Effector memory CD8-positive, alpha-beta T cell (primary cell): Measurements from ENCODE around the gene SMC1B.

ENCODE experiments used
- ATAC-seq: fragments of 150-1000 bp; cut with Tn5 transposase; replicated peaks from 2 replicates; pipeline ENCODE4 v1.10.0; 2021; ENCODE audit warnings: mild to moderate bottlenecking, moderate library complexity
- DNase-seq, 3 experiments: peaks; one replicate each; pipeline ENCODE4 v3.0.0; 2021
- H3K27ac Mint-ChIP-seq, 2 donors: one replicate each; pipeline ENCODE4 v1.8.0; 2022; ENCODE audit warnings: mild to moderate bottlenecking in 2 of 2, mixed read lengths in 2 of 2, moderate library complexity in 2 of 2
- H3K27me3 Mint-ChIP-seq, 2 donors: one replicate each; pipeline ENCODE4 v1.8.0; 2022; ENCODE audit warnings: mixed read lengths in 2 of 2
- H3K36me3 Mint-ChIP-seq: one replicate; pipeline ENCODE4 v1.8.0; 2022; ENCODE audit warnings: mild to moderate bottlenecking, moderate library complexity, mixed read lengths; ENCODE audit not compliant: insufficient read depth
- H3K4me1 Mint-ChIP-seq, 2 donors: one replicate each; pipeline ENCODE4 v1.8.0; 2022; ENCODE audit warnings: low read depth in 2 of 2, mixed read lengths in 2 of 2
- H3K4me3 Mint-ChIP-seq, 2 donors: one replicate each; pipeline ENCODE4 v1.8.0; 2022; ENCODE audit warnings: mild to moderate bottlenecking in 2 of 2, mixed read lengths in 2 of 2, moderate library complexity in 2 of 2
- H3K9me3 Mint-ChIP-seq, 2 donors: one replicate each; pipeline ENCODE4 v1.8.0; 2022; ENCODE audit warnings: mixed read lengths in 2 of 2

The SMC1B gene

DNA sequence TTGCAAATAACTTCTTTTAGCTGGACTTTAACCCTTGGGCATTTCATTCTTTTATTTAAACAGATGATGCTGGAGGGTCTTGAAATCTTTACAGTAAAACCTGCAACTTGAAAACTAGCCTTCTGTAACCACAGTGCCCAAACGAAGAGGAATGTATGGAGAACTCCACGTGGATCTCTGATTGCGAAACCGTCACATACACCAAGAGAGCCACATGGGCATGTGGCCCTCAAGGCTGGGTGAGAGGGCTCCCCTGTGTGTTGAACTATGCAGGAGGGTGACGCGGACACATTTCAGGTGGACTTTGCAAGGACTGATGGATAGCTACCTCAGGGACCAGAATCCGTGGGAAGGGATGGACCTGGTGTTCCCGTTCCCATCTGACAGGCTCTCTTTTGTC lies 73.1 kb downstream of the SMC1B start:
- Mint-ChIP-seq H3K36me3 (peaks cover 60% of the 10 kb centered on the region), H3K27ac (no peak overlapping the region), H3K27me3 (no peaks in the 10 kb centered on the region), H3K9me3 (no peaks in the 10 kb centered on the region), H3K4me1 (peaks cover 0 to 4% of the 10 kb centered on the region in 2 donors), H3K4me3 (no peak overlapping the region)
- ATAC-seq (no peak), DNase-seq (no peak)

- peaks cover 62% of the 10 kb centered on the region for H3K36me3 Mint-ChIP-seq
These were observed 74.6 kb downstream of the SMC1B start for GRCh38 chr22:45338795-45339194.

DNA sequence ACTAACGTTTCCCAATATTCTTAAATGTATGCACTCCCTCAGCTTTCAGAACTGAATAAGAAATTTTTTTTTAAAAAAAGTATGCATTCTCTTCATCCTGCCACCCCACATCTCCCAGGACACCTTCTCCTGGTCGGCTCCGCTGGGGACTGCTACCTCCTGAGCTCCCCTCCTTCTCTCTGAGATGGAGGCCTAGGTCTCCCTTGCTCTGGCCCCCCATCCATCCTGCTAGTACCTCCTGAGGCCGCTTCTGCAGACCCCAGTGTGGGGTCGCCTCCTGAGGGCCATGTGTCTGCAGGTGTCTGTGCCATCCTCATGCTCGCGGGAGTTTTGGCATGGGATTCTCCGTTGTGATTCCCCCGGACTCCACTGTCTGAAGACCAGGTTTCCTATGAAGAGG lies 75.9 kb downstream of the SMC1B start:
- Mint-ChIP-seq H3K27me3 (no peaks in the 10 kb centered on the region), H3K4me1 (peaks cover 12 to 15% of the 10 kb centered on the region in 2 donors), H3K4me3 (no peak overlapping the region), H3K9me3 (no peaks in the 10 kb centered on the region), H3K36me3 (peaks cover 62% of the 10 kb centered on the region), H3K27ac (peak overlapping the region; percentile 67 to 70)
- ATAC-seq (no peak), DNase-seq (no peak)

More at GRCh38 chr22:45338795-45339194, 74.6 kb downstream of the SMC1B start:
- no peak for DNase-seq
- no peak for ATAC-seq
- Mint-ChIP-seq H3K27me3 (no peaks in the 10 kb centered on the region), H3K4me3 (no peak overlapping the region), H3K27ac (no peak overlapping the region), H3K4me1 (peaks cover 9 to 11% of the 10 kb centered on the region in 2 donors), H3K9me3 (no peaks in the 10 kb centered on the region)

DNA sequence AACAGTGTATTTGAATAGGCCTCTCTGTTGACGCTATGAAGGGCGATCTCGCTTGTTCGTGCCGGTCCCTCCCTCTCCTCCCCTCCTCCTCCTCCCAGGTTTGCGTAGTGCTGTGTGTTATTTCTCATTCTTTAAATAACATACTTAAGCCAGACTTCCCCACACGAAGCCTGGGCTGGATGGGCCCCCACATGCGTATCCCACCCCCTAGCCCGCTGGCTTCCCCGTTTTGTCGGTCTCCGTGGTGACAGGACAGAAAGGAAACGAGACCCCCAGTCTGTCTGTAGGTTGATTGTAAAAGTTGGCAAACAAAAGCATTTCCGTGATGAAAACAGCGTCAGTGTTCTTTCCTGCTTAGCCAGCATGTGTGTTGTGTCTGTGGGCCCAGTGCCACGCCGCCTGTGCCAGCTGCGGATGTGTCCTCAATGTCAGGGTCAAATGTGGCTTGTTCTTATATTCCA lies 76.4 kb downstream of the SMC1B start:
- no peak for ATAC-seq
- H3K27ac Mint-ChIP-seq: peak overlapping the region; percentile 67 to 70
- no peaks in the 10 kb centered on the region for H3K27me3 Mint-ChIP-seq
- no peaks in the 10 kb centered on the region for H3K9me3 Mint-ChIP-seq
- peaks cover 67% of the 10 kb centered on the region for H3K36me3 Mint-ChIP-seq
- peaks cover 12 to 15% of the 10 kb centered on the region in 2 donors for H3K4me1 Mint-ChIP-seq
- no peak overlapping the region for H3K4me3 Mint-ChIP-seq
- no peak for DNase-seq

DNA sequence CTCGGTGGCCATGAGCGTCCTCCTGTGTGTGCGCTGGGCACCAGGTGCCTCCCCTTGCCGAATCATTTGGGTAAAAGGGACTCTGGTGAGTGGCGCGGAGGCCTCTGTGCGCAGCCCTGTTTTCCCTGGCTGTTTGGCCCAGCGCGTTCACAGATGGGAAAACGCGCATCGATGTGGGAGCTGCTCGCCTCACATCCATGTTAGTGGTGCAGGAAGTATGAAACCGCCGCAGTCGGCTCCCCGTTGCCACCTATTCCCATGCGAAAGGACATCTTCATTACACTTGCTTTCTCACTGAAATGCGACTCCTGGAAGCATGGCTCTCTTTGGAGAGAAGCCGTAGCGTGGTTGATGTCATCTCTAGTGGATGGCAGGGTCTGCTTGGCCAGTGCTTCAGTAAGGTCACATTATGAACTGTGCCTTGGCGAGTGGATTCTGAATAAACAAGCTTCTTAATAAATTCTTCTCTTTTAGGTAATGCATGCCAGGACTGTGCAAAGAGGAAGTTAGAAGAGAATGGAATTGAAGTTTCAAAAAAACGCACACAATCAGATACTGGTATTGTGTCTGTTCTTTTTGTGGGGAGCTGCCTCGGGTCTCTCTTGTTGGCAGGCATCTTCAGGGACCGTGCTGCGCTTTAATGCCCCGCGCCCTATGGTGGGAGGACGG lies 77.4 kb downstream of the SMC1B start:
- Mint-ChIP-seq H3K4me3 (no peak overlapping the region), H3K4me1 (peaks cover 12 to 15% of the 10 kb centered on the region in 2 donors), H3K36me3 (peaks cover 68% of the 10 kb centered on the region), H3K27ac (peak overlapping the region in 1 of 2 donors; percentile 67), H3K9me3 (no peaks in the 10 kb centered on the region), H3K27me3 (no peaks in the 10 kb centered on the region)
- no peak for ATAC-seq
- DNase-seq: no peak

- Mint-ChIP-seq H3K27ac (peak overlapping the region in 1 of 2 donors; percentile 81), H3K9me3 (no peaks in the 10 kb centered on the region), H3K4me3 (no peak overlapping the region), H3K27me3 (no peaks in the 10 kb centered on the region), H3K36me3 (peaks cover 68% of the 10 kb centered on the region), H3K4me1 (peaks cover 9 to 15% of the 10 kb centered on the region in 2 donors)
- DNase-seq (no peak), ATAC-seq (no peak)
These were observed 78.2 kb downstream of the SMC1B start for GRCh38 chr22:45335021-45335818.

- peak overlapping the region; percentile 10 to 35 for H3K4me3 Mint-ChIP-seq
- peaks cover 64% of the 10 kb centered on the region for H3K36me3 Mint-ChIP-seq
- DNase-seq (no peak), ATAC-seq (peak; percentile 11)
- H3K27ac Mint-ChIP-seq: peak overlapping the region; percentile 55 to 81
- H3K4me1 Mint-ChIP-seq: peaks cover 9 to 15% of the 10 kb centered on the region in 2 donors
- no peaks in the 10 kb centered on the region for H3K27me3 Mint-ChIP-seq
- H3K9me3 Mint-ChIP-seq: no peaks in the 10 kb centered on the region
These were observed 78.9 kb downstream of the SMC1B start for GRCh38 chr22:45334528-45334927.

DNA sequence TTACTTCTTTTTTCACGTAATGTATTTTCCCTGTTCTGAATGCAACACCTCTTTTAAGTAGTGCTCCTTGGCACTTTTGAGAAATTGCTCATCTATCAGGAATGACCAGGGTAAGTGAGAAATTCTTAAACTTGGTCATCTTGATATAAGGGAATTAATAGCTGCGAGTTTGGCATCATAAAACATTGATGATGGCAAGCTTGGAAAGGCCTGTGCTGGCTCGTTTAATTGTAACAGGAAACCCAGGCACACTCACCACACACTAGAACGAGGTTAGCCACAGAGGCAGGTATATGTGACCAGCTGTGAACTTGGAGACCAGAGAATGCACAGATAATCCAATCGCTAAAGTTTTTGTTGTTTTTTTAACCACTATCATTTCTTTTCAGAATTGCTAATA lies 79.3 kb downstream of the SMC1B start:
- Mint-ChIP-seq H3K27me3 (no peaks in the 10 kb centered on the region), H3K4me1 (peaks cover 9 to 15% of the 10 kb centered on the region in 2 donors), H3K4me3 (peak overlapping the region; percentile 10 to 35), H3K27ac (peak overlapping the region; percentile 55 to 81), H3K9me3 (no peaks in the 10 kb centered on the region), H3K36me3 (peaks cover 63% of the 10 kb centered on the region)
- peak; percentile 88 for ATAC-seq
- no peak for DNase-seq

DNA sequence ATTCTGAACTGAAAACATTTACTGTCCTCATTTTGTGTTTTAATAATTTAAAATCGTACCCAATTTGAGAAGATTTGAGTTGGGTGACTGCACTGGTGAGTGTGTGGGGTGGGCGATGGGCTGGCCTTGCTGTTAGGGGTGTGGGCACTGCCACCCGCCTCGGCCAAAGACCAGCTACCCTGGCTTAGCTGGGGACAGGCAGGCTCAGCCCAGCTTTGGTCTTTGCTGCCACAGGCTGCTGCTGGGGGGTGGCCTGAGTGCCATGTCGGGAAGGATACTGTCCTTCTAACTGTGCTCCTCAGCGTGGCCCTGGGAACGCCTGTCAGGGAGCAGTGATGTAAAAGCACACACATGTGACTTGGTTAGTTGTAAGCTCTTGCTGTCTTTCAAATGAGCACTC lies 81.4 kb downstream of the SMC1B start:
- no peaks in the 10 kb centered on the region for H3K27me3 Mint-ChIP-seq
- no peak overlapping the region for H3K4me3 Mint-ChIP-seq
- H3K4me1 Mint-ChIP-seq: peaks cover 9 to 15% of the 10 kb centered on the region in 2 donors
- ATAC-seq (no peak), DNase-seq (no peak)
- H3K27ac Mint-ChIP-seq: peak overlapping the region; percentile 28 to 63
- H3K36me3 Mint-ChIP-seq: peaks cover 60% of the 10 kb centered on the region
- H3K9me3 Mint-ChIP-seq: no peaks in the 10 kb centered on the region

DNA sequence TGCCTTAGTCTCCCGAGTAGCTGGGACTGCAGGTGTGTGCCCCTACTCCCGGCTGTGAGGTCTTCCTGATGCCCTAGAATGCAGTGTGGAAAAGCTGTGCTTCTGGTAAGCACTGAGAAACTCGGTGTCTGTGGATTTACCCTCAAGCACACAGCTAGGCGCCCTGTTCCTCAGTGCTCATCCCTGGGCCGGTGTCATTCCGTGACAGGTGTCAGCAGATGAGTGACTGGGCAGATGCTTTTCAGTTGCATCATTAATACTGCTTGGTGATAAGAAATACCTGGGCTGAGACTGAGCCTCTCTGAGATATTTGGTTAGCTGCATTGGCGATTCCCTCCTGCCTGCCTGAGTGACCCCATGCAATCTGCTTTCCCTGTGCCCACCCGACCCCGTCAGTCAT lies 81.9 kb downstream of the SMC1B start:
- no peaks in the 10 kb centered on the region for H3K9me3 Mint-ChIP-seq
- peaks cover 8 to 15% of the 10 kb centered on the region in 2 donors for H3K4me1 Mint-ChIP-seq
- peak overlapping the region; percentile 28 to 63 for H3K27ac Mint-ChIP-seq
- H3K36me3 Mint-ChIP-seq: peaks cover 59% of the 10 kb centered on the region
- no peak for DNase-seq
- no peak overlapping the region for H3K4me3 Mint-ChIP-seq
- no peaks in the 10 kb centered on the region for H3K27me3 Mint-ChIP-seq
- no peak for ATAC-seq

DNA sequence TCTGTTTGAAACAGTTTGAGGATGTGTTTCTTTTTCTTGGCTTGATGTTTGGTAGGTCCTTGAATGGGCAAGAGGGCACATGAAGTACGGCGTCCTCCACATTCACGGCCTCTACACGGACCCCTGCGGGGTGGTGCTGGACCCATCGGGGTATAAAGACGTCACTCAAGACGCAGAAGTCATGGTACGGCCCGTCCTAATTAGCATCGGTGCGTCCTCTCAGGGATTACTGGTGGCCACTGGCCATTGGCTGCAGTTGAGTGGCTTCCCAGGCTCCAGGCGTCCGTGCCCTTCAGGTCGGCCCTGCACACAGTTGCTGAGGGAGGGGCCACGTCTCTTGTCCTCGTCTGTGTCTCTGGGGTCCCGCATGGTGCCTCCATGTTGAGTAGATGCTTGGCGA lies 82.9 kb downstream of the SMC1B start:
- Mint-ChIP-seq H3K4me3 (no peak overlapping the region), H3K27ac (peak overlapping the region; percentile 28 to 63), H3K4me1 (peaks cover 10 to 18% of the 10 kb centered on the region in 2 donors), H3K36me3 (peaks cover 64% of the 10 kb centered on the region), H3K27me3 (no peaks in the 10 kb centered on the region), H3K9me3 (no peaks in the 10 kb centered on the region)
- DNase-seq (no peak), ATAC-seq (no peak)

- H3K4me3 Mint-ChIP-seq: no peak overlapping the region
- peak overlapping the region; percentile 54 to 57 for H3K27ac Mint-ChIP-seq
- H3K9me3 Mint-ChIP-seq: no peaks in the 10 kb centered on the region
- H3K4me1 Mint-ChIP-seq: peaks cover 15 to 22% of the 10 kb centered on the region in 2 donors
- peaks cover 63% of the 10 kb centered on the region for H3K36me3 Mint-ChIP-seq
- ATAC-seq: no peak
- no peaks in the 10 kb centered on the region for H3K27me3 Mint-ChIP-seq
- DNase-seq: no peak
These were observed 83.9 kb downstream of the SMC1B start for GRCh38 chr22:45329530-45329936.

GRCh38 chr22:45328822-45329529 lies 84.4 kb downstream of the SMC1B start:
- Mint-ChIP-seq H3K4me1 (peaks cover 10 to 19% of the 10 kb centered on the region in 2 donors), H3K27me3 (no peaks in the 10 kb centered on the region), H3K9me3 (no peaks in the 10 kb centered on the region), H3K27ac (peak overlapping the region; percentile 54 to 57), H3K36me3 (peaks cover 66% of the 10 kb centered on the region), H3K4me3 (no peak overlapping the region)
- ATAC-seq (no peak), DNase-seq (no peak)
